ENCODE results near the gene NKX2-2.

The NKX2-2 gene

DNA sequence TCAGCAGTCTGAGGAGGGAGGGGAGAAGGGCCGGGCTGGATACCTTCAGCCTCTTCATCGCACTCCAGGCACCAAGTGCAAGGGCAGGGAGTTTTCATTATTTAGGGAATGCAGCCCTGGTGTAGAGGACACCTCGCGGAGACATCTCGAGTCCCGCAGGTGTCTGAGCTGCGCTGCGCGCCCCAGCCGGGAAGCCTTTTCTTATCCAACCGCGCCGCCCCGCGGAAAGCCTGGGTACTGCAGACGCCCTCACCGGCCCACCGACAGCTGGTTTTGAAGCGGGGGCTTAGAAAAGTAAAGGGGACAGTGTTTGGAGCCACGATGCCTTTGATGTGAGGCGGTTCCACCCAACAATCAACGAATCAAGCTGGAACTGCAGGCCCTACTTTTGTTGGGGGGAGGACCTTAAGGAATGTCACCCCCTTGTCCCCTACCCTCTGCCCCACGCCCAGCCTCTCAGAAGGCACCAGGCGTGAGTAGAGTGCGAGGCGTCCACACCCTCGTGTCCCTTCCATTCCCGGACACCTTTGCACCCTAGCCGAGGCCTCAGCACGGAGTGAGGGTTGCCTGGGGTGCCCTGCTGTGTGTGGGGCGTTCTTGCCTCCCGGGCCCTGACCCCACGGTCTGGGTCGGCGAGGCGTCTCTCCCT is 8.6 kb downstream of the NKX2-2 start (continued):
- no peak for TF ChIP-seq KLF8 (tag by site-specific recombination; IDR thresholded peaks at IDR 0.05)
- no peak for TF ChIP-seq ZNF169 (tag by site-specific recombination; IDR thresholded peaks at IDR 0.05)
- TF ChIP-seq ZNF138 (tag by site-specific recombination; IDR thresholded peaks at IDR 0.05; ENCODE audit: borderline replicate concordance): no peak
- no peak for TF ChIP-seq ZNF274 (IDR thresholded peaks at IDR 0.05; ENCODE audit: low read length)
- TF ChIP-seq ZNF274 (tag by site-specific recombination; IDR thresholded peaks at IDR 0.05; ENCODE audit: borderline replicate concordance): no peak
- TF ChIP-seq ZNF529 (tag by site-specific recombination; IDR thresholded peaks at IDR 0.05; ENCODE audit: insufficient replicate concordance): no peak
- peak; percentile 56; the same call in 1 of the 2 replicates for TF ChIP-seq ZSCAN30 (tag by site-specific recombination; IDR thresholded peaks at IDR 0.05)
- TF ChIP-seq ZNF140 (tag by site-specific recombination; IDR thresholded peaks at IDR 0.05): no peak
- no peak for TF ChIP-seq ZNF571 (tag by site-specific recombination; IDR thresholded peaks at IDR 0.05)
- TF ChIP-seq ZNF211 (tag by site-specific recombination; IDR thresholded peaks at IDR 0.05; ENCODE audit: low read depth): no peak
- no peak for TF ChIP-seq GLI4 (tag by site-specific recombination; IDR thresholded peaks at IDR 0.05)
- no peak for TF ChIP-seq ZNF112 (tag by site-specific recombination; IDR thresholded peaks at IDR 0.05)
- TF ChIP-seq ZNF37A (tag by site-specific recombination; IDR thresholded peaks at IDR 0.05): no peak
- TF ChIP-seq ZBTB7A (tag by site-specific recombination; IDR thresholded peaks at IDR 0.05; ENCODE audit: low read depth): no peak
- peak; percentile 29; the same call in 1 of the 2 replicates for TF ChIP-seq SP7 (tag by site-specific recombination; IDR thresholded peaks at IDR 0.05)
- TF ChIP-seq, protein P1, sequence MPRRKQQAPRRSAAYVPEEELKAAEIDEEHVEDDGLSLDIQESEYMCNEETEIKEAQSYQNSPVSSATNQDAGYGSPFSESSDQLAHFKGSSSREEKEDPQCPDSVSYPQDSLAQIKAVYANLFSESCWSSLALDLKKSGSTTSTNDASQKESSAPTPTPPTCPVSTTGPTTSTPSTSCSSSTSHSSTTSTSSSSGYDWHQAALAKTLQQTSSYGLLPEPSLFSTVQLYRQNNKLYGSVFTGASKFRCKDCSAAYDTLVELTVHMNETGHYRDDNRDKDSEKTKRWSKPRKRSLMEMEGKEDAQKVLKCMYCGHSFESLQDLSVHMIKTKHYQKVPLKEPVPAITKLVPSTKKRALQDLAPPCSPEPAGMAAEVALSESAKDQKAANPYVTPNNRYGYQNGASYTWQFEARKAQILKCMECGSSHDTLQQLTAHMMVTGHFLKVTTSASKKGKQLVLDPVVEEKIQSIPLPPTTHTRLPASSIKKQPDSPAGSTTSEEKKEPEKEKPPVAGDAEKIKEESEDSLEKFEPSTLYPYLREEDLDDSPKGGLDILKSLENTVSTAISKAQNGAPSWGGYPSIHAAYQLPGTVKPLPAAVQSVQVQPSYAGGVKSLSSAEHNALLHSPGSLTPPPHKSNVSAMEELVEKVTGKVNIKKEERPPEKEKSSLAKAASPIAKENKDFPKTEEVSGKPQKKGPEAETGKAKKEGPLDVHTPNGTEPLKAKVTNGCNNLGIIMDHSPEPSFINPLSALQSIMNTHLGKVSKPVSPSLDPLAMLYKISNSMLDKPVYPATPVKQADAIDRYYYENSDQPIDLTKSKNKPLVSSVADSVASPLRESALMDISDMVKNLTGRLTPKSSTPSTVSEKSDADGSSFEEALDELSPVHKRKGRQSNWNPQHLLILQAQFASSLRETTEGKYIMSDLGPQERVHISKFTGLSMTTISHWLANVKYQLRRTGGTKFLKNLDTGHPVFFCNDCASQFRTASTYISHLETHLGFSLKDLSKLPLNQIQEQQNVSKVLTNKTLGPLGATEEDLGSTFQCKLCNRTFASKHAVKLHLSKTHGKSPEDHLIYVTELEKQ (tag by site-specific recombination; IDR thresholded peaks at IDR 0.05; ENCODE audit: borderline replicate concordance): no peak
- no peak for TF ChIP-seq ZNF214 (tag by site-specific recombination; IDR thresholded peaks at IDR 0.05; ENCODE audit: borderline replicate concordance)
- no peak for TF ChIP-seq ZIC2 (tag by site-specific recombination; IDR thresholded peaks at IDR 0.05)
- TF ChIP-seq HOXA7 (CRISPR knock-in tag; IDR thresholded peaks at IDR 0.05; ENCODE audit: borderline replicate concordance): no peak
- no peak for TF ChIP-seq TCF7L2 (IDR thresholded peaks at IDR 0.05; ENCODE audit: borderline replicate concordance, low read depth, low read length)
- TF ChIP-seq REPIN1 (tag by site-specific recombination; IDR thresholded peaks at IDR 0.05; ENCODE audit: low read depth): no peak
- TF ChIP-seq ZNF585B (tag by site-specific recombination; IDR thresholded peaks at IDR 0.05): no peak
- TF ChIP-seq, protein P2, sequence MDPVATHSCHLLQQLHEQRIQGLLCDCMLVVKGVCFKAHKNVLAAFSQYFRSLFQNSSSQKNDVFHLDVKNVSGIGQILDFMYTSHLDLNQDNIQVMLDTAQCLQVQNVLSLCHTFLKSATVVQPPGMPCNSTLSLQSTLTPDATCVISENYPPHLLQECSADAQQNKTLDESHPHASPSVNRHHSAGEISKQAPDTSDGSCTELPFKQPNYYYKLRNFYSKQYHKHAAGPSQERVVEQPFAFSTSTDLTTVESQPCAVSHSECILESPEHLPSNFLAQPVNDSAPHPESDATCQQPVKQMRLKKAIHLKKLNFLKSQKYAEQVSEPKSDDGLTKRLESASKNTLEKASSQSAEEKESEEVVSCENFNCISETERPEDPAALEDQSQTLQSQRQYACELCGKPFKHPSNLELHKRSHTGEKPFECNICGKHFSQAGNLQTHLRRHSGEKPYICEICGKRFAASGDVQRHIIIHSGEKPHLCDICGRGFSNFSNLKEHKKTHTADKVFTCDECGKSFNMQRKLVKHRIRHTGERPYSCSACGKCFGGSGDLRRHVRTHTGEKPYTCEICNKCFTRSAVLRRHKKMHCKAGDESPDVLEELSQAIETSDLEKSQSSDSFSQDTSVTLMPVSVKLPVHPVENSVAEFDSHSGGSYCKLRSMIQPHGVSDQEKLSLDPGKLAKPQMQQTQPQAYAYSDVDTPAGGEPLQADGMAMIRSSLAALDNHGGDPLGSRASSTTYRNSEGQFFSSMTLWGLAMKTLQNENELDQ (tag by site-specific recombination; IDR thresholded peaks at IDR 0.05; ENCODE audit: low read depth): no peak
- no peak for TF ChIP-seq ZNF561 (tag by site-specific recombination; IDR thresholded peaks at IDR 0.05; ENCODE audit: borderline replicate concordance)
- TF ChIP-seq HOXD13 (CRISPR knock-in tag; IDR thresholded peaks at IDR 0.05; ENCODE audit: borderline replicate concordance): no peak
- no peak for TF ChIP-seq FEZF1 (tag by site-specific recombination; IDR thresholded peaks at IDR 0.05)
- TF ChIP-seq BCL11A (tag by site-specific recombination; IDR thresholded peaks at IDR 0.05; ENCODE audit: low read depth): no peak
- TF ChIP-seq ZNF391 (tag by site-specific recombination; IDR thresholded peaks at IDR 0.05; ENCODE audit: borderline replicate concordance, low read depth): no peak
- peak; percentile 78 for TF ChIP-seq ZNF654 (tag by site-specific recombination; IDR thresholded peaks at IDR 0.05; ENCODE audit: low read depth)
- TF ChIP-seq, protein P3, sequence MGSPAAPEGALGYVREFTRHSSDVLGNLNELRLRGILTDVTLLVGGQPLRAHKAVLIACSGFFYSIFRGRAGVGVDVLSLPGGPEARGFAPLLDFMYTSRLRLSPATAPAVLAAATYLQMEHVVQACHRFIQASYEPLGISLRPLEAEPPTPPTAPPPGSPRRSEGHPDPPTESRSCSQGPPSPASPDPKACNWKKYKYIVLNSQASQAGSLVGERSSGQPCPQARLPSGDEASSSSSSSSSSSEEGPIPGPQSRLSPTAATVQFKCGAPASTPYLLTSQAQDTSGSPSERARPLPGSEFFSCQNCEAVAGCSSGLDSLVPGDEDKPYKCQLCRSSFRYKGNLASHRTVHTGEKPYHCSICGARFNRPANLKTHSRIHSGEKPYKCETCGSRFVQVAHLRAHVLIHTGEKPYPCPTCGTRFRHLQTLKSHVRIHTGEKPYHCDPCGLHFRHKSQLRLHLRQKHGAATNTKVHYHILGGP (tag by site-specific recombination; IDR thresholded peaks at IDR 0.05): no peak
- TF ChIP-seq ZNF121 (tag by site-specific recombination; IDR thresholded peaks at IDR 0.05): no peak
- TF ChIP-seq ZNF155 (tag by site-specific recombination; IDR thresholded peaks at IDR 0.05): no peak
